Measurements from ENCODE around the gene PTGR1.

PTGR1 gene

DNA sequence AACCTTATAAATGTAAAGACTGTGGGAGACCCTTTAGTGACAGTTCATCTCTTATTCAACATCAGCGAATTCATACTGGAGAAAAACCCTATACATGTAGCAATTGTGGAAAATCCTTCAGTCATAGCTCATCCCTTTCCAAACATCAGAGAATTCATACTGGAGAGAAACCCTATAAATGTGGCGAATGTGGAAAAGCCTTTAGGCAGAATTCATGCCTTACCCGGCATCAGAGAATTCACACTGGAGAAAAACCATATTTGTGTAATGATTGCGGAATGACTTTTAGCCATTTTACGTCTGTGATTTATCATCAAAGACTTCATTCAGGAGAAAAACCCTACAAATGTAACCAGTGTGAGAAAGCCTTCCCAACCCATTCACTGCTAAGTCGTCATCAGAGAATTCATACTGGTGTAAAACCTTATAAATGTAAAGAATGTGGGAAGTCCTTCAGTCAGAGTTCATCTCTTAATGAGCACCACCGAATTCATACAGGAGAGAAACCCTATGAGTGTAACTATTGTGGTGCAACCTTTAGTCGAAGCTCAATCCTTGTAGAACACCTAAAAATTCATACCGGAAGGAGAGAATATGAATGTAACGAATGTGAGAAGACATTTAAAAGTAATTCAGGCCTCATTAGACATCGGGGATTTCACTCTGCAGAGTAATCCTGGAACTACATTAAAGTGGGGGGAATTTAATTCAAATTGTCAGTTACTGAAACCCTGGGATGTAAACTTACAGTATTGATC is 56.8 kb downstream of the PTGR1 start:
- Histone ChIP-seq H3K4me3 (no peak overlapping the region), H3K27ac (no peak overlapping the region)
- TF ChIP-seq, protein P1, sequence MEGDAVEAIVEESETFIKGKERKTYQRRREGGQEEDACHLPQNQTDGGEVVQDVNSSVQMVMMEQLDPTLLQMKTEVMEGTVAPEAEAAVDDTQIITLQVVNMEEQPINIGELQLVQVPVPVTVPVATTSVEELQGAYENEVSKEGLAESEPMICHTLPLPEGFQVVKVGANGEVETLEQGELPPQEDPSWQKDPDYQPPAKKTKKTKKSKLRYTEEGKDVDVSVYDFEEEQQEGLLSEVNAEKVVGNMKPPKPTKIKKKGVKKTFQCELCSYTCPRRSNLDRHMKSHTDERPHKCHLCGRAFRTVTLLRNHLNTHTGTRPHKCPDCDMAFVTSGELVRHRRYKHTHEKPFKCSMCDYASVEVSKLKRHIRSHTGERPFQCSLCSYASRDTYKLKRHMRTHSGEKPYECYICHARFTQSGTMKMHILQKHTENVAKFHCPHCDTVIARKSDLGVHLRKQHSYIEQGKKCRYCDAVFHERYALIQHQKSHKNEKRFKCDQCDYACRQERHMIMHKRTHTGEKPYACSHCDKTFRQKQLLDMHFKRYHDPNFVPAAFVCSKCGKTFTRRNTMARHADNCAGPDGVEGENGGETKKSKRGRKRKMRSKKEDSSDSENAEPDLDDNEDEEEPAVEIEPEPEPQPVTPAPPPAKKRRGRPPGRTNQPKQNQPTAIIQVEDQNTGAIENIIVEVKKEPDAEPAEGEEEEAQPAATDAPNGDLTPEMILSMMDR (IDR thresholded peaks at IDR 0.05): no peak
- no peak for DNase-seq (ENCODE audit: low spot score)

DNA sequence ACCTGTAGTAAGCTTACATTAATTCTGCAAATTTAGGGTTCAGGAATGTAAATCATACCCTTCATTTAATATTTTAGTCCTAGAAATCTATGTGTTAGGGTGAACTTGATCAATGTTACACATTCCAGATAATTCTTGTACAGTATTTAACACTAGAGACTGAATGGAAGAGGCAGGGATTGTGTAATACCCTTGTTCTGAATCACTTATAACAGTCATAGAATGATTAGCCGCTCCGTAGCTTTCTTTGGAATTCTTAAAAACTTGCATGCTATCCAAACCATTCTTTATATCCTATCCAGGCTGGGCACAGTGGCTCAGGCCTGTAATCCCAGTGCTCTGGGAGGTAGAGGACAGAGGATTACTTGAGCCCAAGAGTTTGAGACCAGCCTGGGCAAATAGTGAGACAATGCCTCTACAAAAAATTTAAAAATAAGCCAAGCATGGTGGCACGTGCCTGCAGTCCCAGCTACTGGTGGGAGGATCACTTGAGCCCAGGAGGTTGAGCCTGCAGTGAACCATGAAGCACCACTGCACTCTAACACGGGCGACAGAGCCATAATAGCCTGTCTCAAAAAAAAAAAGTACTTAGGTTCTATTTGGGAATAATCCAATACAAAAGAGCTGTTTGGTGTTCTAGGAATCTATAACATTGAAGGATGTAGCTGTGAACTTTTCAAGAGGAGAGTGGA is 66.2 kb downstream of the PTGR1 start:
- no peak for DNase-seq (ENCODE audit: low spot score)
- H3K4me3 ChIP-seq: no peak overlapping the region
- TF ChIP-seq, protein P1 (IDR thresholded peaks at IDR 0.05): no peak
- H3K27ac ChIP-seq: no peak overlapping the region

DNA sequence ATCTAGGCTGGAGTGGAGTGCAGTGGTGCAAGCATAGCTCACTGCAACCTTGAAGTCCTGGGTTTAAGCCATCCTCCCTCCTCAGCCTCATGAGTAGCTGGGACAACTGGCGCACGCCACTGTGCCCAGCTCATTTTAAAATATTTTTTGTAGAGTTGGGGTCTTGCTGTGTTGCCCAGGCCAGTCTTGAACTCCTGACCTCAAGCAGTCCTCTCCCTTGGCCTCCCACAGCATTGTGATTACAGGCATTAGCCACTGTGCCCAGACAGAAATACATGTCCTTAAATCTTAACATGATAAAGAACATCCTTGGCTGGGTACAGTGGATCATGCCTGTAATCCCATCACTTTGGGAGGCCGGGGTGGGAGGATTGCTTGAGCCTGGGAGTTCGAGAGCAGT is 67.7 kb downstream of the PTGR1 start:
- DNase-seq (ENCODE audit: low spot score): no peak
- TF ChIP-seq, protein P1 (IDR thresholded peaks at IDR 0.05): no peak
- Histone ChIP-seq H3K4me3 (no peak overlapping the region), H3K27ac (no peak overlapping the region)

DNA sequence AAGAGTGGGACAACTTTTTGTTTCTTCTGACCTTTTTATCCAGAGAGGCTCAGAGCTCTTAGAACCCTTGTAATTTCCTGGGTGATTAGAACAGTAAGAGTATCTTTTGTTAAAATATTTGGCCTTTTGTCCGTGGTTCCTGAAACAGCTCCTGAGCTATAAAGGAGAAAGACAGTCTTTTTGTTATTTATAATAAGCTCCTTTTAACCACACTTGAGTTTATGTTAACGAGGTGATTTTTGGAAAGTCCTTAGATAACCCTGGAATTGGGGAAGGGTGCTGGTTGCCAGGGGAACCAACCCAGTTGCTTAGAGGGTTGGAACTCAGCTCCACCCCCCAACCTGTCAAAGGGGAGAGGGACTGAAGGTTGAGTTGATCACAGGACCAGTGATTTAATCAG is 69.7 kb downstream of the PTGR1 start:
- Histone ChIP-seq H3K4me3 (no peak overlapping the region), H3K27ac (no peak overlapping the region)
- DNase-seq (ENCODE audit: low spot score): no peak
- TF ChIP-seq, protein P1 (IDR thresholded peaks at IDR 0.05): no peak

DNA sequence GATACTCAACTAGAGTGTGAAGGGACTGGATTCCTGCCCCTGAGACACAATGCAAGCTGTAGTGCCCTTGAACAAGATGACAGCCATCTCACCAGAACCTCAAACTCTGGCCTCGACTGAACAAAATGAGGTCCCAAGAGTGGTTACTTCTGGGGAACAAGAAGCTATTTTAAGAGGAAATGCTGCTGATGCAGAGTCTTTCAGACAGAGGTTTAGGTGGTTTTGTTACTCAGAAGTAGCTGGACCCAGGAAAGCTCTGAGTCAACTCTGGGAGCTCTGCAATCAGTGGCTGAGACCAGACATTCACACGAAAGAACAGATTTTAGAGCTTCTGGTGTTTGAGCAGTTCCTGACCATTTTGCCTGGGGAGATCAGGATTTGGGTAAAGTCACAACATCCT is 72.1 kb downstream of the PTGR1 start:
- H3K4me3 ChIP-seq: no peak overlapping the region
- TF ChIP-seq, protein P1 (IDR thresholded peaks at IDR 0.05): no peak
- DNase-seq (ENCODE audit: low spot score): no peak
- no peak overlapping the region for H3K27ac ChIP-seq

DNA sequence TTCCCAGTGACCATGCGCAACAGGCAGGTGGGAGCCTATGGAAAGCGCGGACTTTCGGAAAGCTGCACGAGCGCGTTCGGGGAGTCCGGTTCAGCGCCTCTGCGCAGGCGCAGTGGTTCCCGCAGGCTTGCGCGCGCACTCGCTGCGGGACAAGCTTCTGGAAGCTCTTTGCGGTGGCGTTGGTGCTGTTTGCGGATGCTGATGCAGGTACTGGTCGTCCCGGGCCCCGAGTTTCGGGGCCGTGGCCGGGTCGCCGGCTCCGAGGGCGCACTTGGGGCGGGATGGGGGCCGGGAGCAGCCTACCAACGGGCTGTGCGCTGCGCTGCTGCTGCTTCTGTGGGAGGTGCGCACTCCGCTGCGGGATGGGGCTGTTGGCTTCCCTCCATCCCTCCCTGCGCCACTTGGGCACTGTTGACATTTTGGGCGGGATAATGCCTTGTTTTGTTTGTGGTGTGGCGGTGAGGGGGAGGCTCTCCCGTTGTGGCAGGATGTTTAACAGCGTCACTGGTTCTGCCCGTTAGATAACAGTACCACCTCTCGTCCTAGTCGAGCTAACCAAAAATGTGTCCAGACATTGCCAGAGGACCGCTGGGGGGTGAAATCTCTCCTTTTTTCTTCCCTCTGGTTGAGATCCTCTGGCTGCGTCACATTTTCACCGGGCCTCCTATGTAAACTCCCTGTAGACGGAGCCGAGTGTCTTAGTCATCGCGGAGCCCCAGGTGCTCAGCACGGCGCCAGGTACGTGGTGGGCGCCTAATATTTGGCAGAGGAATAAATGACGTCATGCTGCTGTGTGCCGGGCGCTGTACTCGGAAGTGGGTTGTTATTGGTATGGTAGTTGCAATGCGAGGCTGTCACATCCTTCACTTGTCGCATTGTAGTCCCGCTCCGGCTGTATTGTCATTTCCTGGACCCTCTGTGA is 74.1 kb downstream of the PTGR1 start, which contains the start of gene ZNF483:
Gene ZNF483 (plus strand): TSS at position 124 of the 922 bp plus-strand sequence. CDS start 2,217 bp downstream, outside the sequence.
- TF ChIP-seq, protein P1 (IDR thresholded peaks at IDR 0.05): no peak
- DNase-seq (ENCODE audit: low spot score): peak; percentile 78
- Histone ChIP-seq H3K27ac (peak within 1 kb of the TSS; percentile 53 to 65), H3K4me3 (peak within 1 kb of the TSS; percentile 88)
